ENCODE data around the gene PAM.
"Not testable (repeated sequence)": the region's sequence is repeated elsewhere in the genome, so short reads cannot be mapped to it uniquely, and the experiment has no call there.

The PAM gene

GRCh38 chr5:103060424-103060954 is 305.4 kb downstream of the PAM start:
- DNase-seq (ENCODE audit: low read depth), result no peak

DNA sequence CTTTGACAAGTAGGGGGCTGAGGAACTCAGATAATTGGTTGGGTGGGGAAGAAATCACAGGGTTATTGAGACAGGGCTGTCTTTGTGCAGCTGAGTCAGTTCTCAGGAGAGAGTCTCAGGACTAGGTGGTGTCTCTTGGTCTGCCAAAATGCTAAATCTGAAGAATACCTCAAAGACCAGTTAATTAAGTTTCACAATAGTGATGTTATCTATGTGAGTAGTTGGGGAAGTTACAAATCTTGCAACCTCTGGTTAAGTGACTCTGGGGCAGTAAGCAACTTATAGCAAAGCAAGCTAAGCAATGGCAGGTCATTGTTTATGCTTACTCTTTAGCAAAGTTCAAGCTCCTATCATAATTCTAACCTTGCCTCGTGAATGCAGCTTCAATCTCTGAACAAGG is 311.2 kb downstream of the PAM start:
- no peak for DNase-seq (ENCODE audit: low read depth)

DNA sequence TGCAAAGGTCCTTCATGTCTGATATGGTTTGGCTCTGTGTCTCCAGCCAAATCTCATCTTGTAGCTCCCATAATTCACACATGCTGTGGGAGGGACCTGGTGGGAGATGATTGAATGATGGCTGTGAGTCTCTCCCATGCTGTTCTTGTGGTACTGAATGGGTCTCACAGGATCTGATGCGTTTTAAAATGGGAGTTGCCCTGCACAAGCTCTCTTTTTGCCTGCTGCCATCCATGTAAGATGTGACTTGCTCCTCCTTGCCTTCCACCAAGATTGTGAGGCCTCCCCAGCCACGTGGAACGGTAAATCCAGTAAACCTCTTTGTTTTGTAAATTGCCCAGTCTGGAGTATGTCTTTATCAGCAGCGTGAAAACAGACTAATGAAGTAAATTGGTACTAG is 318.4 kb downstream of the PAM start:
- DNase-seq (ENCODE audit: low read depth), result not testable (repeated sequence)

DNA sequence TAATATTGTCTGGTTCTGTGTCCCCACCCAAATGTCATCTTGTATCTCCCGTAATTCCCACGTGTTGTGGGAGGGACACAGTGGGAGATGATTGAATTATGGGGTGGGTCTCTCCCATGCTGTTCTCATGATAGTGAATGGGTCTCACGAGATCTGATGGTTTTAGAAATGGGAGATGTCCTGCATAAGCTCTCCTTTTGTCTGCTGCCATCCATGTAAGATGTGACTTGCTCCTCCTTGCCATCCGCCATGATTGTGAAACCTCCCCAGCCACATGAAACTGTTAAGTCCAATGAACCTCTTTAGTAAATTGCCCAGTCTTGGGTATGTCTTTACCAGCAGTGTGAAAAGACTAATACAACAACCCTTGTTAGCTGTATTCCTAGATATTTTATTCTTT is 320.3 kb downstream of the PAM start:
- no peak for DNase-seq (ENCODE audit: low read depth)
